ENCODE measurements around the gene CNTNAP2. TPM values are rescaled to one million over a fixed set of nuclear protein-coding genes. Genes with fewer than 3 reads are reported as not detected.

Gene CNTNAP2
- total and polyA plus RNA-seq, 2 of the 13 experiments (the other 11 are each of a cell fraction or from before 2014, with no cell fraction given) = 0.40 to 0.42 TPM

GRCh38 chr7:148031019-148031418, 1914.4 kb downstream of the CNTNAP2 start:
- no peaks in the 10 kb centered on the region for H3K27me3 ChIP-seq (ENCODE audit: control insufficient read depth in 1 of 2, insufficient read depth in 2 of 2, low read length in 2 of 2)
- H3K36me3 ChIP-seq (replicated peaks in 1 of 2; ENCODE audit: control insufficient read depth in 1 of 2, insufficient read depth in 2 of 2, low read length in 2 of 2) = no peaks in the 10 kb centered on the region
- intact Hi-C loops (cut with micrococcal nuclease; ENCODE audit: unreplicated experiment) = no loop called here
- H2AFZ ChIP-seq (ENCODE audit: low read length) = no peak overlapping the region
- in situ Hi-C loops (cut with HindIII; ENCODE audit: extremely low pct_ligation_motif_present, low pct_unique_long_range_greater_than_20kb) = no loop called here
- FAIRE-seq = no peak
- H3K9me3 ChIP-seq (ENCODE audit: low read length) = no peaks in the 10 kb centered on the region
- ATAC-seq = no peak
- POLR2A ChIA-PET = no interaction called here
- WGBS (ENCODE audit: low lambda C conversion rate) = 3% methylated on average over 2 of the region's 2 CpGs
- no TSS peak for BruUV-seq (replicated peaks)
- H3K79me2 ChIP-seq (ENCODE audit: insufficient read depth, low read length) = no peaks in the 10 kb centered on the region
- no peak overlapping the region for H3K4me2 ChIP-seq (ENCODE audit: low read depth, low read length)
- no peaks in the 10 kb centered on the region for H4K20me1 ChIP-seq (ENCODE audit: insufficient read depth, low read length)
- H3K4me1 ChIP-seq (ENCODE audit: insufficient read depth, low read length) = no peaks in the 10 kb centered on the region
- no peak for DNase-seq (ENCODE audit: low spot score)
- H3K27ac ChIP-seq (ENCODE audit: extremely low read length, insufficient read depth, low read length) = no peak overlapping the region
- H3K4me3 ChIP-seq (replicated peaks in 1 of 3; ENCODE audit: insufficient read depth in 1 of 3, low read depth in 2 of 3, low read length in 3 of 3) = no peak overlapping the region
- CTCF ChIA-PET (ENCODE audit: low intra/inter-chr PET ratio, low total read pairs) = no interaction called here
- TF ChIP-seq CREB3 (CRISPR knock-in tag; IDR thresholded peaks at IDR 0.05) = no peak
- no peak for TF ChIP-seq TBL1XR1 (IDR thresholded peaks at IDR 0.05; ENCODE audit: borderline replicate concordance, low read length, partially characterized antibody)
- TF ChIP-seq SP5 (CRISPR knock-in tag; IDR thresholded peaks at IDR 0.05; ENCODE audit: borderline replicate concordance, low read depth) = no peak
- TF ChIP-seq ZNF605 (CRISPR knock-in tag; IDR thresholded peaks at IDR 0.05) = no peak
- no peak for TF ChIP-seq ZNF639 (CRISPR knock-in tag; conservative IDR thresholded peaks at IDR 0.05)
- TF ChIP-seq FUBP1 (CRISPR knock-in tag; IDR thresholded peaks at IDR 0.05; ENCODE audit: borderline replicate concordance) = no peak
- TF ChIP-seq SNAPC2 (CRISPR knock-in tag; IDR thresholded peaks at IDR 0.05) = no peak
- TF ChIP-seq JUNB (CRISPR knock-in tag; IDR thresholded peaks at IDR 0.05; ENCODE audit: borderline replicate concordance) = no peak
- no peak for TF ChIP-seq ZSCAN30 (CRISPR knock-in tag; IDR thresholded peaks at IDR 0.05)
- TF ChIP-seq JARID2 (CRISPR knock-in tag; IDR thresholded peaks at IDR 0.05; ENCODE audit: insufficient replicate concordance) = no peak
- no peak for TF ChIP-seq PBX2 (CRISPR knock-in tag; IDR thresholded peaks at IDR 0.05)
- no peak for TF ChIP-seq ADNP (CRISPR knock-in tag; IDR thresholded peaks at IDR 0.05)
- TF ChIP-seq ZBTB25 (CRISPR knock-in tag; IDR thresholded peaks at IDR 0.05) = no peak
- TF ChIP-seq HINFP (CRISPR knock-in tag; IDR thresholded peaks at IDR 0.05; ENCODE audit: low read depth) = no peak
- no peak for TF ChIP-seq IKZF1 (IDR thresholded peaks at IDR 0.05)
- no peak for TF ChIP-seq PAX8 (CRISPR knock-in tag; IDR thresholded peaks at IDR 0.05; ENCODE audit: borderline replicate concordance)
- TF ChIP-seq NCOR1 (IDR thresholded peaks at IDR 0.05; ENCODE audit: borderline replicate concordance, low read length) = no peak
- no peak overlapping the region for H3K9ac ChIP-seq (ENCODE audit: insufficient read depth, low read depth, low read length)
